ENCODE data around the gene XXYLT1.

- TF ChIP-seq CTCF (IDR thresholded peaks at IDR 0.05) = no peak
- TF ChIP-seq POLR2A (IDR thresholded peaks at IDR 0.05) = no peak
These were observed 152.3 kb downstream of the XXYLT1 start for GRCh38 chr3:195118671-195119070.
